Measurements from ENCODE around the gene DHCR24.

DNA sequence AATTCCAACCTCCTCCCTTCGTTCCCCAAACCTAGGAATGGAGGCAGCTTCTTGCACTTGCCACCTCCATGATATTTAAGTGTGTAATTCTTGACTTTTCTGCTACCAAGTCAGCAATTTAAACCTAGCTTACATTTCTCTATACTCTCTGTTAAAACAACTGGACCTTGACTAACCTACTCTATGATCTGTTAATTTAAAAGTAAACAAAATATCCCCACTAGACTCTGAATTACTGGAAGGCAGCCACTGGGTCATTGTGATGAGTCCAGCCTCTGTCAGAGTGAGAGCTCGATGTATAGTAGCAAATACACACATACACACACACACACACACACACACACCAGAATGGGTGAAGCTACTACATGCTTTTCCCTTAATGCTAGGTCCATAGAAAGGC is 40.0 kb upstream of the DHCR24 start:
- TF ChIP-seq, protein P1, sequence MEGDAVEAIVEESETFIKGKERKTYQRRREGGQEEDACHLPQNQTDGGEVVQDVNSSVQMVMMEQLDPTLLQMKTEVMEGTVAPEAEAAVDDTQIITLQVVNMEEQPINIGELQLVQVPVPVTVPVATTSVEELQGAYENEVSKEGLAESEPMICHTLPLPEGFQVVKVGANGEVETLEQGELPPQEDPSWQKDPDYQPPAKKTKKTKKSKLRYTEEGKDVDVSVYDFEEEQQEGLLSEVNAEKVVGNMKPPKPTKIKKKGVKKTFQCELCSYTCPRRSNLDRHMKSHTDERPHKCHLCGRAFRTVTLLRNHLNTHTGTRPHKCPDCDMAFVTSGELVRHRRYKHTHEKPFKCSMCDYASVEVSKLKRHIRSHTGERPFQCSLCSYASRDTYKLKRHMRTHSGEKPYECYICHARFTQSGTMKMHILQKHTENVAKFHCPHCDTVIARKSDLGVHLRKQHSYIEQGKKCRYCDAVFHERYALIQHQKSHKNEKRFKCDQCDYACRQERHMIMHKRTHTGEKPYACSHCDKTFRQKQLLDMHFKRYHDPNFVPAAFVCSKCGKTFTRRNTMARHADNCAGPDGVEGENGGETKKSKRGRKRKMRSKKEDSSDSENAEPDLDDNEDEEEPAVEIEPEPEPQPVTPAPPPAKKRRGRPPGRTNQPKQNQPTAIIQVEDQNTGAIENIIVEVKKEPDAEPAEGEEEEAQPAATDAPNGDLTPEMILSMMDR (IDR thresholded peaks at IDR 0.05), result no peak
- TF ChIP-seq POLR2A (IDR thresholded peaks at IDR 0.05), result no peak

Data from lower leg skin (tissue), 3 donors.